Spinal cord (tissue), 10 donors: ENCODE results near the gene CDHR1. TPM values are rescaled to one million over a fixed set of nuclear protein-coding genes. Genes with fewer than 3 reads are reported as not detected.

Experiments used
- DNase-seq, 6 donors: peaks; one replicate each; pipeline versions ENCODE4 v3.0.0 to v3.0.0-alpha.2; 2013 to 2015; ENCODE audit warnings: low spot score in 6 of 6, low read depth in 4 of 6
- H3K27ac ChIP-seq: one replicate; pipeline ENCODE4 v1.5.1; 2013; ENCODE audit warnings: low read depth, low read length, control low read depth
- H3K27me3 ChIP-seq: one replicate; pipeline ENCODE4 v1.6.1; 2013; ENCODE audit warnings: low read length; ENCODE audit not compliant: control insufficient read depth, insufficient read depth
- H3K36me3 ChIP-seq: one replicate; pipeline ENCODE4 v1.6.1; 2013; ENCODE audit warnings: low read length; ENCODE audit not compliant: control insufficient read depth, insufficient read depth
- H3K4me1 ChIP-seq: one replicate; pipeline ENCODE4 v1.6.1; 2013; ENCODE audit warnings: low read length; ENCODE audit not compliant: control insufficient read depth, insufficient read depth
- H3K4me3 ChIP-seq: one replicate; pipeline ENCODE4 v1.5.1; 2013; ENCODE audit warnings: low read depth, low read length, control low read depth
- H3K9me3 ChIP-seq: one replicate; pipeline ENCODE4 v1.6.1; 2013; ENCODE audit warnings: low read length; ENCODE audit not compliant: control insufficient read depth, insufficient read depth
- WGBS: methylation state at CpG from one replicate; pipeline ENCODE4 v1.1.5; 2013; ENCODE audit warnings: missing lambda C conversion rate; ENCODE audit not compliant: insufficient coverage; 5-methylcytosine and 5-hydroxymethylcytosine counted together
- polyA plus RNA-seq, 2 donors: library from polyadenylated mRNA; unstranded; fragments of 120-200 nt; gene quantifications; one replicate each; pipeline ENCODE4 v1.2.1, GENCODE V29; 2013; ENCODE audit not compliant: insufficient read length in 2 of 2
- total RNA-seq, 2 donors: library from RNA; depleted of rRNA in 1 of 2; stranded (reverse); fragments of 120-200 nt in 1 of 2; fragments of >200 nt in 1 of 2; gene quantifications; one replicate each; pipeline versions ENCODE4 v1.2.3 to v1.2.4, GENCODE V29; 2013 to 2014
- donor health status: healthy.

CDHR1 gene
- total and polyA plus RNA-seq, 4 donors, result 4.7 to 14.1 (median 8.3) TPM

GRCh38 chr10:84265418-84265817, 71.1 kb downstream of the CDHR1 start:
- Histone ChIP-seq H3K9me3 (no peaks in the 10 kb centered on the region), H3K4me1 (peaks cover 26% of the 10 kb centered on the region), H3K4me3 (no peak overlapping the region), H3K27ac (no peak overlapping the region), H3K27me3 (no peaks in the 10 kb centered on the region), H3K36me3 (no peaks in the 10 kb centered on the region)
- peak in 2 of 6 donors; percentile 38 to 58 for DNase-seq
- WGBS, result 42% methylated on average over 4 of the region's 4 CpGs

- no peaks in the 10 kb centered on the region for H3K27me3 ChIP-seq
- no peaks in the 10 kb centered on the region for H3K36me3 ChIP-seq
- DNase-seq, result no peak
- H3K27ac ChIP-seq, result no peak overlapping the region
- no peak overlapping the region for H3K4me3 ChIP-seq
- 57% methylated on average over 4 of the region's 7 CpGs for WGBS
- peaks cover 11% of the 10 kb centered on the region for H3K4me1 ChIP-seq
- no peaks in the 10 kb centered on the region for H3K9me3 ChIP-seq
Measured at GRCh38 chr10:84267503-84268126, 73.3 kb downstream of the CDHR1 start.

- WGBS, result no CpG with 5 or more reads among the region's 1 CpG
- no peaks in the 10 kb centered on the region for H3K36me3 ChIP-seq
- H3K4me3 ChIP-seq, result no peak overlapping the region
- H3K4me1 ChIP-seq, result peaks cover 11% of the 10 kb centered on the region
- no peak for DNase-seq
- no peaks in the 10 kb centered on the region for H3K9me3 ChIP-seq
- no peaks in the 10 kb centered on the region for H3K27me3 ChIP-seq
- no peak overlapping the region for H3K27ac ChIP-seq
Measured at GRCh38 chr10:84269162-84269561, 74.8 kb downstream of the CDHR1 start.

Other genes starting within 250 kb of the CDHR1 start
- 100 to 1,000 TPM; 144 to 204 TPM for gene GHITM, start 55.0 kb upstream of the CDHR1 start, total RNA-seq
- gene GHITM, start 55.0 kb upstream of the CDHR1 start, polyA plus RNA-seq, result 100 to 1,000 TPM; 164 to 187 TPM
- not detected for gene GPR15LG, start 20.7 kb upstream of the CDHR1 start, total RNA-seq
- gene GPR15LG, start 20.7 kb upstream of the CDHR1 start, polyA plus RNA-seq, result not detected
- not detected for gene LRIT2, start 31.0 kb downstream of the CDHR1 start, total RNA-seq
- under 1 TPM; 0.24 to 0.33 TPM for gene LRIT2, start 31.0 kb downstream of the CDHR1 start, polyA plus RNA-seq
- gene LRIT1, start 47.0 kb downstream of the CDHR1 start, total RNA-seq, result not detected
- not detected for gene LRIT1, start 47.0 kb downstream of the CDHR1 start, polyA plus RNA-seq
- 1 to 10 TPM; 3.4 to 5.2 TPM for gene RGR, start 50.5 kb downstream of the CDHR1 start, total RNA-seq
- 10 to 100 TPM in 1 of 2 donors, 1 to 10 TPM in 1; 7.3 to 12.1 TPM for gene RGR, start 50.5 kb downstream of the CDHR1 start, polyA plus RNA-seq
- gene CCSER2, start 134.1 kb downstream of the CDHR1 start, total RNA-seq, result 100 to 1,000 TPM in 1 of 2 donors, 10 to 100 TPM in 1; 59.9 to 108 TPM
- gene CCSER2, start 134.1 kb downstream of the CDHR1 start, polyA plus RNA-seq, result 10 to 100 TPM; 54.1 to 73.8 TPM